Measurements from ENCODE around the gene ARL13A.

ARL13A gene

GRCh38 chrX:100969408-100969807 is at the start of gene ARL13A:
ARL13A (plus strand) TSS chrX:100969708; CDS start chrX:100973690, 3,982 bp downstream.
- Mint-ChIP-seq H3K36me3 (no peaks in the 10 kb centered on the region), H3K27ac (no peak within 1 kb of the TSS), H3K9me3 (no peaks in the 10 kb centered on the region), H3K4me1 (no peaks in the 10 kb centered on the region), H3K4me3 (no peak within 1 kb of the TSS)
- ATAC-seq (no peak), DNase-seq (ENCODE audit: low spot score in 2 of 2) (no peak)

GRCh38 chrX:100924375-100924774 is 45.1 kb upstream of the ARL13A start:
- H3K27ac Mint-ChIP-seq = no peak overlapping the region
- H3K4me3 Mint-ChIP-seq = no peak overlapping the region
- H3K4me1 Mint-ChIP-seq = peaks cover 5% of the 10 kb centered on the region
- H3K9me3 Mint-ChIP-seq = no peaks in the 10 kb centered on the region
- ATAC-seq (no peak), DNase-seq (ENCODE audit: low spot score in 2 of 2) (no peak)
- no peaks in the 10 kb centered on the region for H3K36me3 Mint-ChIP-seq

DNA sequence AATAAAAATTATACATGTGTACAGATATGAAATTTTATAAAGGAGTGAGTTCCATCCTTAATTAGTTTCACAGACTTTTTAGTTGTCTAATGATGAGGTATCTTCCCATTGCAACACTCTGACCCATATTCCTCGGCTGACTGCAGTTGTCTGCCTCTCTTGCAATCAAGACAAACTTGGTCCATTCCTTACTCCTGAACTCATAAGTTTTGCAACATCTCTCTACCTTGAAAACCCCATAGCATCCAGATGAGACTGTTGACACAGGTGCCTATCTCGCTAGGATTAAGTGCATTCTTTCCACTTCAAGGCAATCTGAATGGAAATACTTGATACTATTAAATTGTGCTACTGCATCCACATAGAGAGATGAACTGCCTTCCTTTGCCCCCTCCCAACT is 43.1 kb upstream of the ARL13A start:
- H3K9me3 Mint-ChIP-seq = peaks cover 3% of the 10 kb centered on the region
- no peaks in the 10 kb centered on the region for H3K36me3 Mint-ChIP-seq
- no peak overlapping the region for H3K27ac Mint-ChIP-seq
- no peak overlapping the region for H3K4me3 Mint-ChIP-seq
- ATAC-seq (no peak), DNase-seq (ENCODE audit: low spot score in 2 of 2) (no peak)
- H3K4me1 Mint-ChIP-seq = peaks cover 15% of the 10 kb centered on the region

- Mint-ChIP-seq H3K36me3 (no peaks in the 10 kb centered on the region), H3K9me3 (peaks cover 4% of the 10 kb centered on the region), H3K27ac (peak within 1 kb of the TSS; percentile 26), H3K4me3 (peak within 1 kb of the TSS; percentile 74), H3K4me1 (peaks cover 23% of the 10 kb centered on the region)
- peak; percentile 77 for ATAC-seq
- peak; percentile 7 to 54 for DNase-seq (ENCODE audit: low spot score in 2 of 2)
Measured at GRCh38 chrX:100928660-100929613, 40.6 kb upstream of the ARL13A start, which contains the start of gene XKRX. XKRX (minus strand) TSS chrX:100928917; CDS start chrX:100928304, 613 bp downstream.

DNA sequence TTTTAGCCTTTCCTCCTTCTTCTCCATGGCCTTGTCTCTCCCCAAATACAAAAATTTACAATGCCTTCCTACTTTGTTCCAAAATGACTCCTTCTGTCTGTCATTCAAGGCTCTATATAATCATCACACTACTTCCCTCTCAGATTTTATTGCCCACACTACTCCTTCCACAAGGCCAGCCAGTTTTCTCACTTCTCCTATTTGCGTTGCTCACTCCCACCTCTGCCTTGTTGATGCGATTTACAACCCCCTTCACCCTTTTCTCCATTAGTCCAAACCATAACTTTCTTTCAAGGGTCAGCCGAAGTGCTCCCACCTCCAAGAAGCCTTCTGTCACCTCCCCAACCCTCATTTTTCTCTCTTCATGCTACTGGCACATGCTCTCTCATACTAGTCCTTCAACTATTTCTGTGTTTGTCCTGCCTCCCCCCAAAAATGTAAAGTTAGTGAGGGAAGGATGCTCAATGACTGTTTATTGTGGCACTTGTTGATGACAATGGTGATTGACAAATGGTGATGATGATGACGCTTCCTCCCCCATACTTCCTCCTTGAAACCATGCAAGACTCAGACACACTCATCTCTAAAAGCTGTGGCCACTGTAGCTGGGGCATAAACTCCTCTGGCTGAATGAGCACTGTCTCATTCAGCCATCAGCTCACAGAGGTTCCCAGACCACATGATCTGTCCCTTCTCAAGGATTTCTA is 38.1 kb upstream of the ARL13A start:
- H3K27ac Mint-ChIP-seq = peak overlapping the region; percentile 80
- H3K4me1 Mint-ChIP-seq = peaks cover 23% of the 10 kb centered on the region
- H3K9me3 Mint-ChIP-seq = peaks cover 4% of the 10 kb centered on the region
- H3K4me3 Mint-ChIP-seq = peak overlapping the region; percentile 43
- DNase-seq (ENCODE audit: low spot score in 2 of 2) = peak in 1 of 2 donors; percentile 49
- ATAC-seq = peak; percentile 97
- H3K36me3 Mint-ChIP-seq = no peaks in the 10 kb centered on the region

GRCh38 chrX:100931925-100932285 is 37.6 kb upstream of the ARL13A start:
- peak overlapping the region; percentile 80 for H3K27ac Mint-ChIP-seq
- H3K9me3 Mint-ChIP-seq = peaks cover 4% of the 10 kb centered on the region
- DNase-seq (ENCODE audit: low spot score in 2 of 2) (no peak), ATAC-seq (peak; percentile 57)
- H3K36me3 Mint-ChIP-seq = no peaks in the 10 kb centered on the region
- peaks cover 23% of the 10 kb centered on the region for H3K4me1 Mint-ChIP-seq
- H3K4me3 Mint-ChIP-seq = peak overlapping the region; percentile 43

- no peaks in the 10 kb centered on the region for H3K36me3 Mint-ChIP-seq
- ATAC-seq = no peak
- no peak for DNase-seq (ENCODE audit: low spot score in 2 of 2)
- H3K27ac Mint-ChIP-seq = no peak overlapping the region
- H3K4me1 Mint-ChIP-seq = peaks cover 13% of the 10 kb centered on the region
- H3K4me3 Mint-ChIP-seq = no peak overlapping the region
- peaks cover 4% of the 10 kb centered on the region for H3K9me3 Mint-ChIP-seq
Measured at GRCh38 chrX:100935767-100936166, 33.7 kb upstream of the ARL13A start.

DNA sequence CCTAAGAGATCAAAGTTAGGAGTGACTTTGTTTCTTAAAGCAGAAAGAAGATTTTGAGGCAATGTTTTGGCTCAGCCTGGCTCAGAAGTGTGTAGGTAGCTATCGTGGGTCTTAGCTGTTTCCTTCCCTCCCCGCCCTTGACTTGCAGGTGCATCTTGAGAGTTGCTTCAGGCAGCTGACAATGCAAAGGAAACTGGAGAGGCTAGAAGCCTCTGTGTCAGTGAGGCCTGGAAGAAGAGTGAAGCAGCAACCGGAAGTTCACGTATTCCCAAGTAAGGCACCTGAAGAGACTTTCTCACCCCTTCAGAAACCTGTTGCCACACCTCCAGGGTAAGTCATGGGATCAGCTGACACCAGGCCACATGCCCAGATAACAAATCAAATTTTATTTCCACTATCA is 30.2 kb upstream of the ARL13A start:
- Mint-ChIP-seq H3K4me3 (no peak overlapping the region), H3K9me3 (no peaks in the 10 kb centered on the region), H3K36me3 (no peaks in the 10 kb centered on the region), H3K27ac (no peak overlapping the region), H3K4me1 (no peaks in the 10 kb centered on the region)
- ATAC-seq (no peak), DNase-seq (ENCODE audit: low spot score in 2 of 2) (no peak)

GRCh38 chrX:100944601-100945000 is 24.9 kb upstream of the ARL13A start:
- Mint-ChIP-seq H3K27ac (no peak overlapping the region), H3K36me3 (no peaks in the 10 kb centered on the region), H3K4me3 (no peak overlapping the region), H3K9me3 (no peaks in the 10 kb centered on the region), H3K4me1 (no peaks in the 10 kb centered on the region)
- ATAC-seq = no peak
- DNase-seq (ENCODE audit: low spot score in 2 of 2) = no peak

DNA sequence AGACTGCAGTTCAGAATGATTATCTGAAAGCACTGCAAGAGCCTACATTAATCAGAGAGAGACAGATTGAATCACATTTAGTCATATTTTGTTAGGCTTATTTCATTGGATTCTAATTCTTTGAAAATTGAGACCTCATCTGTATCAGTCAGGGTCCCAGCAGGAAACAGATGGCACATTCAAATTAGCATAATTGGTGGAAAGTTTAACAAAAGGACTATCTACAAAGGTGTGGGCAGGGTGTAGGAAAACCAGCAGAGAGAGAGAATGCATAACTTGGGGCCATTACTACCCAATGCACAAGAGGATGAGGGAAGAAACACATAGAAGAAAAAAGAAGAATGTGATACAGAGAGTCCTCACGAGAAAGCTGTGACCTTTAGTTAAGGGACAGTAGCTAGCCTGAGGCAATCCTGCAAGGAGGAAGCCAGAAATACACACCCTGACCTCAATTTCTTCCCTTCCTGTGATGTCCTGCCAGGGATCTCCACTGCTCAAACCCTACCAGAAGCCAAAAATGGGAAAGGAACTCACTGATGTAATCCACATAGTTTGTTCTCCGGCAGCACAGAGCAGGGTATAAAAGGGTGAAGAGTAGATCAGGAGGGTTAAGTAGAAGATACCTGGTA is 23.1 kb upstream of the ARL13A start:
- DNase-seq (ENCODE audit: low spot score in 2 of 2) = no peak
- no peaks in the 10 kb centered on the region for H3K36me3 Mint-ChIP-seq
- H3K27ac Mint-ChIP-seq = no peak overlapping the region
- no peak for ATAC-seq
- no peaks in the 10 kb centered on the region for H3K4me1 Mint-ChIP-seq
- H3K9me3 Mint-ChIP-seq = no peaks in the 10 kb centered on the region
- H3K4me3 Mint-ChIP-seq = no peak overlapping the region

GRCh38 chrX:100948557-100948956 is 21.0 kb upstream of the ARL13A start:
- DNase-seq (ENCODE audit: low spot score in 2 of 2) (no peak), ATAC-seq (no peak)
- no peak overlapping the region for H3K27ac Mint-ChIP-seq
- no peaks in the 10 kb centered on the region for H3K4me1 Mint-ChIP-seq
- H3K4me3 Mint-ChIP-seq = no peak overlapping the region
- H3K9me3 Mint-ChIP-seq = no peaks in the 10 kb centered on the region
- H3K36me3 Mint-ChIP-seq = no peaks in the 10 kb centered on the region

DNA sequence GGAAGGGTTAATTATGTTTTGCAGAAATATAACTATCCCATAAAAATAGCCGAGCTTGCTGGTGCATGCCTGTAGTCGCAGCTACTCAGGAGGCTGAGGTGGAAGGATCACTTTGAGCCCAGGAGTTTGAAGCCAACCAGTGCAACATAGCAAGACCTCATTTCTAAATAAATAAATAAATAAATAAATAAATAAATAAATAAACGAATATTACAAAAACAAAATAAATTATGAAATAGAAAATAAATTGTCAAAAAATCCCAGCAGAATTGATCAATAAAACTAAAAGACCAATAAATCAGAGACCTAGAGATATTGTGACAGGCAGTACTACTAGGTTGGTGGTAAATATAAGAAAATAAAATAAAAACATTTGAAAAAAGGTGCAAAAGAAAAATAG is 6.7 kb upstream of the ARL13A start:
- H3K4me3 Mint-ChIP-seq = no peak overlapping the region
- no peak overlapping the region for H3K27ac Mint-ChIP-seq
- no peaks in the 10 kb centered on the region for H3K4me1 Mint-ChIP-seq
- H3K36me3 Mint-ChIP-seq = no peaks in the 10 kb centered on the region
- H3K9me3 Mint-ChIP-seq = no peaks in the 10 kb centered on the region
- ATAC-seq (no peak), DNase-seq (ENCODE audit: low spot score in 2 of 2) (no peak)

DNA sequence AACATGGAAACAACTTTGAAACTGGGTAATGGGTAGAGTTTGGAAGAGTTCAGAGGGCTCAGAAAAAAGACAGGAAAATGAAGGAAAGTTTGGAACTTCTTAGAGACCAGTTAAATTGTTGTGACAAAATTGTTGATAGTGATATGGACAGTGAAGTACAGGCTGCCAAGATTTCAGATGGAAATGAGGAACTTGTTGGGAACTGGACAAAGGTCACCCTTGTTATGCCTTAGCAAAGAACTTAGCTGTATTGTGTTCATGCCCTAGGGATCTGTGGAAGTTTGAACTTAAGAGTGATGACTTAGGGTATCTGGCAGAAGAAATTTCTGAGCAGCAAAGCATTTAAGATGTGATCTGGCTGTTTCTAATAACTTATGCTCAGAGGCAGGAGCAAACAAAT is 5.1 kb upstream of the ARL13A start:
- ATAC-seq = no peak
- no peak overlapping the region for H3K4me3 Mint-ChIP-seq
- no peaks in the 10 kb centered on the region for H3K36me3 Mint-ChIP-seq
- no peaks in the 10 kb centered on the region for H3K4me1 Mint-ChIP-seq
- no peak overlapping the region for H3K27ac Mint-ChIP-seq
- DNase-seq (ENCODE audit: low spot score in 2 of 2) = no peak
- H3K9me3 Mint-ChIP-seq = no peaks in the 10 kb centered on the region

GRCh38 chrX:100969936-100970335 is 428 bp downstream of the ARL13A start:
- DNase-seq (ENCODE audit: low spot score in 2 of 2) (no peak), ATAC-seq (no peak)
- no peaks in the 10 kb centered on the region for H3K36me3 Mint-ChIP-seq
- H3K9me3 Mint-ChIP-seq = no peaks in the 10 kb centered on the region
- no peaks in the 10 kb centered on the region for H3K4me1 Mint-ChIP-seq
- H3K27ac Mint-ChIP-seq = no peak overlapping the region
- H3K4me3 Mint-ChIP-seq = no peak overlapping the region

GRCh38 chrX:100973411-100973810 is 3.9 kb downstream of the ARL13A start:
- no peak overlapping the region for H3K4me3 Mint-ChIP-seq
- no peak overlapping the region for H3K27ac Mint-ChIP-seq
- no peaks in the 10 kb centered on the region for H3K36me3 Mint-ChIP-seq
- ATAC-seq = no peak
- H3K9me3 Mint-ChIP-seq = no peaks in the 10 kb centered on the region
- no peak for DNase-seq (ENCODE audit: low spot score in 2 of 2)
- no peaks in the 10 kb centered on the region for H3K4me1 Mint-ChIP-seq
